Stimulated activated CD4-positive, alpha-beta T cell treated with anti-CD3 and anti-CD28 coated beads, TNF-alpha, amount 100 ng/mL, for 24 hours (primary cell): ENCODE data around the gene BTBD18.
"Not testable (repeated sequence)": the region's sequence is repeated elsewhere in the genome, so short reads cannot be mapped to it uniquely, and the experiment has no call there.

Experiments
- DNase-seq, 3 experiments: peaks; one replicate each; pipeline ENCODE4 v3.0.0-alpha.2; 2020; ENCODE audit warnings: low read depth in 3 of 3

Gene BTBD18

GRCh38 chr11:57732661-57733060 lies 19.0 kb downstream of the BTBD18 start:
- no peak for DNase-seq

GRCh38 chr11:57729479-57729878 lies 22.1 kb downstream of the BTBD18 start:
- no peak for DNase-seq

- DNase-seq: no peak
Measured at GRCh38 chr11:57728829-57729228, 22.8 kb downstream of the BTBD18 start.

GRCh38 chr11:57727185-57727584 lies 24.4 kb downstream of the BTBD18 start:
- no peak for DNase-seq

- not testable (repeated sequence) for DNase-seq
Measured at GRCh38 chr11:57716726-57717125, 34.9 kb downstream of the BTBD18 start.

- no peak for DNase-seq
Measured at GRCh38 chr11:57713835-57714234, 37.8 kb downstream of the BTBD18 start.

GRCh38 chr11:57712256-57713150 lies 39.1 kb downstream of the BTBD18 start, which contains the start of gene TMX2:
Gene TMX2 (plus strand): TSS chr11:57712593. CDS start chr11:57712619, 26 bp downstream.
- DNase-seq: peak; percentile 77 to 88 (median 86)

GRCh38 chr11:57711414-57712255 lies 40.0 kb downstream of the BTBD18 start, which contains the start of gene MED19:
Gene MED19 (minus strand): TSS chr11:57712215. CDS start chr11:57712179, 36 bp downstream.
- peak; percentile 54 to 68 (median 58) for DNase-seq

- DNase-seq: no peak
Measured at GRCh38 chr11:57709802-57710367, 41.7 kb downstream of the BTBD18 start.

- DNase-seq: not testable (repeated sequence)
Measured at GRCh38 chr11:57705432-57705831, 46.2 kb downstream of the BTBD18 start.

- DNase-seq: no peak
Measured at GRCh38 chr11:57704932-57705331, 46.7 kb downstream of the BTBD18 start.

GRCh38 chr11:57703341-57703740 lies 48.3 kb downstream of the BTBD18 start:
- DNase-seq: no peak

GRCh38 chr11:57700425-57700824 lies 51.2 kb downstream of the BTBD18 start:
- no peak for DNase-seq

- no peak for DNase-seq
Measured at GRCh38 chr11:57699813-57700212, 51.8 kb downstream of the BTBD18 start.

GRCh38 chr11:57698843-57699365 lies 52.7 kb downstream of the BTBD18 start:
- DNase-seq: no peak
